Measurements from ENCODE around the gene CEP112. TPM values are rescaled to one million over a fixed set of nuclear protein-coding genes. Genes with fewer than 3 reads are reported as not detected.

Gene CEP112
- total and polyA plus RNA-seq, 2 donors (not counting 3 experiments of a cell fraction or from before 2014, with no cell fraction given), result 1.5 to 25.3 TPM

DNA sequence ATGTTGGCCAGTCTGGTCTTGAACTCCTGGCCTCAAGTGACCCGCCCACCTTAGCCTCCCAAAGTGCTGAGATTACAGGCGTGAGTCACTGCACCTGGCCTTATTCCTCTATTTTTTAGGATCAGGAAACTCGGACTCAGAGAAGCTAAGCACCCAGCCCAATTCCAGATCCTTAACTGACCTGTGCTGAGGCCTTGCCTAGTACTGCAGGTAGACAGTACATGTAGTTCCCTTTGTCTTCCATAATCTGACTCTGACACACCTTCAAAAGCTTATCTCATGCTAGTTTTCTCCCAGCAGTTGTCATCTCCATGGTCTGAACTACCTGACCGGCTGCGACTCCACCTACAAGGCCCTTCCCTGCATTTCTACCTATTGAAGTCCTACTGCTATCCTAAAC lies 564.8 kb downstream of the CEP112 start:
- H3K36me3 ChIP-seq (ENCODE audit: control insufficient read depth in 2 of 2, extremely low read depth in 1 of 2, insufficient read depth in 2 of 2, low read length in 2 of 2), result no peaks in the 10 kb centered on the region
- TF ChIP-seq EZH2 (IDR thresholded peaks at IDR 0.05; ENCODE audit: borderline replicate concordance, low read depth, low read length, severe bottlenecking) (no peak), GATA2 (IDR thresholded peaks at IDR 0.05; ENCODE audit: insufficient read depth, insufficient read length, low read depth, low read length) (no peak), FOS (IDR thresholded peaks at IDR 0.05; ENCODE audit: borderline replicate concordance, insufficient read depth, low read length) (no peak), MYC (IDR thresholded peaks at IDR 0.05; ENCODE audit: low read depth, low read length) (no peak), POLR2A (IDR thresholded peaks at IDR 0.05; ENCODE audit: low read depth, low read length) (no peak), JUN (IDR thresholded peaks at IDR 0.05; ENCODE audit: borderline replicate concordance, insufficient read depth, insufficient read length, low read depth) (no peak), POLR2AphosphoS5 (IDR thresholded peaks at IDR 0.05; ENCODE audit: insufficient read depth, low read depth, low read length) (no peak)
- TF ChIP-seq, protein P1, sequence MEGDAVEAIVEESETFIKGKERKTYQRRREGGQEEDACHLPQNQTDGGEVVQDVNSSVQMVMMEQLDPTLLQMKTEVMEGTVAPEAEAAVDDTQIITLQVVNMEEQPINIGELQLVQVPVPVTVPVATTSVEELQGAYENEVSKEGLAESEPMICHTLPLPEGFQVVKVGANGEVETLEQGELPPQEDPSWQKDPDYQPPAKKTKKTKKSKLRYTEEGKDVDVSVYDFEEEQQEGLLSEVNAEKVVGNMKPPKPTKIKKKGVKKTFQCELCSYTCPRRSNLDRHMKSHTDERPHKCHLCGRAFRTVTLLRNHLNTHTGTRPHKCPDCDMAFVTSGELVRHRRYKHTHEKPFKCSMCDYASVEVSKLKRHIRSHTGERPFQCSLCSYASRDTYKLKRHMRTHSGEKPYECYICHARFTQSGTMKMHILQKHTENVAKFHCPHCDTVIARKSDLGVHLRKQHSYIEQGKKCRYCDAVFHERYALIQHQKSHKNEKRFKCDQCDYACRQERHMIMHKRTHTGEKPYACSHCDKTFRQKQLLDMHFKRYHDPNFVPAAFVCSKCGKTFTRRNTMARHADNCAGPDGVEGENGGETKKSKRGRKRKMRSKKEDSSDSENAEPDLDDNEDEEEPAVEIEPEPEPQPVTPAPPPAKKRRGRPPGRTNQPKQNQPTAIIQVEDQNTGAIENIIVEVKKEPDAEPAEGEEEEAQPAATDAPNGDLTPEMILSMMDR (IDR thresholded peaks at IDR 0.05; ENCODE audit: extremely low read depth in 1 of 2, insufficient read depth in 1 of 2, low read depth in 1 of 2, low read length in 2 of 2), result no peak
- TF ChIP-seq, protein P2, sequence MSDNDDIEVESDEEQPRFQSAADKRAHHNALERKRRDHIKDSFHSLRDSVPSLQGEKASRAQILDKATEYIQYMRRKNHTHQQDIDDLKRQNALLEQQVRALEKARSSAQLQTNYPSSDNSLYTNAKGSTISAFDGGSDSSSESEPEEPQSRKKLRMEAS (IDR thresholded peaks at IDR 0.05; ENCODE audit: insufficient read depth, insufficient read length), result no peak
- no peak overlapping the region for H3K4me3 ChIP-seq (replicated peaks in 1 of 3; ENCODE audit: insufficient read depth in 1 of 3, low read depth in 1 of 3, low read length in 3 of 3)
- no peaks in the 10 kb centered on the region for H3K9me1 ChIP-seq (replicated peaks; ENCODE audit: control insufficient read depth, extremely low read depth, insufficient read depth, low read length)
- dilution Hi-C loops (cut with MboI; ENCODE audit: extremely low pct_ligation_motif_present, low sequenced_read_pairs), result no loop called here
- no TSS peak for BruUV-seq (replicated peaks)
- ChIA-PET POLR2A (no interaction called here), CTCF (no interaction called here)
- intact Hi-C loops (cut with micrococcal nuclease), result no loop called here
- FAIRE-seq (no peak), DNase-seq (ENCODE audit: low read depth, low spot score) (no peak)
- no peaks in the 10 kb centered on the region for H3K9me3 ChIP-seq (replicated peaks; ENCODE audit: control insufficient read depth, insufficient read depth, low read length)
- no peaks in the 10 kb centered on the region for H3K27me3 ChIP-seq (ENCODE audit: control insufficient read depth in 2 of 2, insufficient read depth in 2 of 2, low read length in 2 of 2)
- H2AFZ ChIP-seq (ENCODE audit: low read depth, low read length), result no peak overlapping the region
- no peaks in the 10 kb centered on the region for H3K4me1 ChIP-seq (ENCODE audit: control insufficient read depth, extremely low read depth, insufficient read depth, low read length)
- no peak overlapping the region for H3K9ac ChIP-seq (replicated peaks; ENCODE audit: extremely low read depth, insufficient read depth, low read length)
- H4K20me1 ChIP-seq (replicated peaks; ENCODE audit: control insufficient read depth, extremely low read depth, insufficient read depth, low read length), result no peaks in the 10 kb centered on the region
- no peaks in the 10 kb centered on the region for H3K79me2 ChIP-seq (ENCODE audit: control insufficient read depth, insufficient read depth, low read length)
- H3K27ac ChIP-seq (ENCODE audit: insufficient read depth, low read depth, low read length), result no peak overlapping the region
- H3K4me2 ChIP-seq (ENCODE audit: insufficient read depth, low read length), result no peak overlapping the region

All from endothelial cell of umbilical vein (primary cell).